DOHH2 (cell line): ENCODE data around the gene DRD5.

Source experiments
- H3F3A ChIP-seq: fragments of 200-600 bp; sonication (generic), shearing (Covaris generic); 2 replicates; pipeline ENCODE4 v1.6.0; 2016; ENCODE audit warnings: antibody characterized with exemption, mild to moderate bottlenecking; ENCODE audit not compliant: control insufficient read depth, insufficient read depth
- H3K27ac ChIP-seq: fragments of 200-600 bp; sonication (generic); 2 replicates; pipeline ENCODE4 v1.5.1; 2014; ENCODE audit warnings: low read depth, mild to moderate bottlenecking, low read length, moderate library complexity
- H3K27me3 ChIP-seq: fragments of 200-600 bp; sonication (generic); 2 replicates; pipeline ENCODE4 v1.6.1; 2014; ENCODE audit warnings: mild to moderate bottlenecking, low read length, mixed read lengths; ENCODE audit not compliant: control insufficient read depth
- H3K36me3 ChIP-seq: fragments of 200-600 bp; sonication (generic); 2 replicates; pipeline ENCODE4 v1.6.1; 2014; ENCODE audit warnings: mild to moderate bottlenecking, low read length, moderate library complexity, mixed read lengths; ENCODE audit not compliant: control insufficient read depth
- H3K4me1 ChIP-seq: fragments of 200-600 bp; sonication (generic); 2 replicates; pipeline ENCODE4 v1.6.1; 2014; ENCODE audit warnings: mild to moderate bottlenecking, low read length, mixed read lengths; ENCODE audit not compliant: control insufficient read depth
- H3K4me2 ChIP-seq: fragments of 200-600 bp; sonication (generic); 2 replicates; pipeline ENCODE4 v1.6.0; 2014; ENCODE audit warnings: mild to moderate bottlenecking, low read length, moderate library complexity
- H3K4me3 ChIP-seq: fragments of 200-600 bp; sonication (generic); 2 replicates; pipeline ENCODE4 v1.5.1; 2014; ENCODE audit warnings: mild to moderate bottlenecking, low read length, mixed read lengths
- H3K79me2 ChIP-seq: fragments of 200-600 bp; sonication (generic); 2 replicates; pipeline ENCODE4 v1.6.1; 2014; ENCODE audit warnings: mild to moderate bottlenecking, low read length, mixed read lengths; ENCODE audit not compliant: control insufficient read depth
- H3K9me2 ChIP-seq: fragments of 200-600 bp; sonication (generic); replicated peaks from 2 replicates; pipeline ENCODE4 v1.6.1; 2014; ENCODE audit warnings: mild to moderate bottlenecking, low read length, mixed read lengths; ENCODE audit not compliant: control insufficient read depth
- H3K9me3 ChIP-seq: fragments of 200-600 bp; sonication (generic); 2 replicates; pipeline ENCODE4 v1.6.1; 2014; ENCODE audit warnings: antibody characterized with exemption, low read length, mixed read lengths; ENCODE audit not compliant: control insufficient read depth, insufficient read depth
- H4K20me1 ChIP-seq: fragments of 200-600 bp; sonication (generic); 2 replicates; pipeline ENCODE4 v1.6.0; 2014; ENCODE audit warnings: low read depth, mild to moderate bottlenecking, antibody characterized with exemption, low read length, moderate library complexity; ENCODE audit not compliant: control insufficient read depth, insufficient read depth
- EZH2phosphoT487 ChIP-seq: fragments of 200-600 bp; sonication (generic); IDR thresholded peaks from 2 replicates; pipeline ENCODE4 v1.6.1; 2017; ENCODE audit warnings: borderline replicate concordance, mild to moderate bottlenecking, antibody characterized with exemption, low read length, moderate library complexity, mixed read lengths
- TF ChIP-seq, protein P1 (sequence below): fragments of 200-600 bp; sonication (generic); IDR thresholded peaks from one replicate; pipeline ENCODE4 v1.5.1; 2014; ENCODE audit warnings: antibody characterized with exemption, mild to moderate bottlenecking, low read depth, low read length; ENCODE audit not compliant: poor library complexity, severe bottlenecking

DRD5 gene

DNA sequence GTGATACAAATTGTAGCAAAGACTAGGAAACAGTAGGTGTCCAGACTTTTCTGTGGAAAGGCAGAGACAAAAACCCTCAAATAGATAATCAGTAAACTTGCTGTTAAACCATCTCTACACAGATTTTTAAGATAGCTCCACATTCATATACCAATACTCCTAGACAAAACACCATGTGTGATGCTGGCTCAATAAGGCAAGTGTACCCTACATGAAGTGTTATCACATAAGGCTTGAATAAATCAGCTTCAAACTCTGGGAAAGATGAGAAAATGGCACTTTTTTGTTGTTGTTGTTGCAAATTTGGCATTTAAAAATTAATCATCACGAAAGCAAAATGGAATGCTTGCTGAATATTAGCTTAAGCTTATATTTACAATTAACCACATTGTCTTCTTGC, 45.1 kb downstream of the DRD5 start:
- no peaks in the 10 kb centered on the region for H3K9me3 ChIP-seq
- H3K9me2 ChIP-seq = no peaks in the 10 kb centered on the region
- no peak overlapping the region for H3K27ac ChIP-seq
- H3K36me3 ChIP-seq = no peaks in the 10 kb centered on the region
- no peak overlapping the region for H3K4me3 ChIP-seq
- H3K27me3 ChIP-seq = no peaks in the 10 kb centered on the region; the same call in 1 of the 2 replicates
- H3F3A ChIP-seq = no peaks in the 10 kb centered on the region
- no peaks in the 10 kb centered on the region for H3K4me1 ChIP-seq
- no peak for TF ChIP-seq EZH2phosphoT487
- TF ChIP-seq, protein P1, sequence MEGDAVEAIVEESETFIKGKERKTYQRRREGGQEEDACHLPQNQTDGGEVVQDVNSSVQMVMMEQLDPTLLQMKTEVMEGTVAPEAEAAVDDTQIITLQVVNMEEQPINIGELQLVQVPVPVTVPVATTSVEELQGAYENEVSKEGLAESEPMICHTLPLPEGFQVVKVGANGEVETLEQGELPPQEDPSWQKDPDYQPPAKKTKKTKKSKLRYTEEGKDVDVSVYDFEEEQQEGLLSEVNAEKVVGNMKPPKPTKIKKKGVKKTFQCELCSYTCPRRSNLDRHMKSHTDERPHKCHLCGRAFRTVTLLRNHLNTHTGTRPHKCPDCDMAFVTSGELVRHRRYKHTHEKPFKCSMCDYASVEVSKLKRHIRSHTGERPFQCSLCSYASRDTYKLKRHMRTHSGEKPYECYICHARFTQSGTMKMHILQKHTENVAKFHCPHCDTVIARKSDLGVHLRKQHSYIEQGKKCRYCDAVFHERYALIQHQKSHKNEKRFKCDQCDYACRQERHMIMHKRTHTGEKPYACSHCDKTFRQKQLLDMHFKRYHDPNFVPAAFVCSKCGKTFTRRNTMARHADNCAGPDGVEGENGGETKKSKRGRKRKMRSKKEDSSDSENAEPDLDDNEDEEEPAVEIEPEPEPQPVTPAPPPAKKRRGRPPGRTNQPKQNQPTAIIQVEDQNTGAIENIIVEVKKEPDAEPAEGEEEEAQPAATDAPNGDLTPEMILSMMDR = no peak
- H4K20me1 ChIP-seq = no peaks in the 10 kb centered on the region
- no peaks in the 10 kb centered on the region for H3K79me2 ChIP-seq
- H3K4me2 ChIP-seq = no peak overlapping the region

DNA sequence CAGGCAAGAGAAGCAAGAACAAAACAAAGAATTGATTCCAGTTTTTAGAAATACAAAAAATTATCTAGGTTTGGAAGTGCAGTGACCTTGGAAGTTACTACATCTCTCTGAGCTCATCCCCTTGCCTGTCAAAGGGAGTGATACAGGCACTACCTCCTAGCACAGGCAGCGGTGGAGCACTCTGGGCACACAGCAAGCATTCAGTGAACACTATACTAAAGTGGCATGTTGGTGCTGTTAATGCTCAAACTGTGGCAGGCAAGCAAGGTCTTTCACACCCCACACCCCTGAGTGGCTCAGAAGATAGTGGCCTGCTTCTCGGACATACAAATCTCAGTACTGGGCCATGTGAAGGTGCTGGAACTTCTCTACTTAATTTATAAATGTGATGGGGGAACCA, 51.2 kb downstream of the DRD5 start:
- Histone ChIP-seq H3F3A (no peaks in the 10 kb centered on the region), H3K27ac (no peak overlapping the region), H3K4me3 (no peak overlapping the region), H4K20me1 (no peaks in the 10 kb centered on the region), H3K4me2 (no peak overlapping the region), H3K79me2 (no peaks in the 10 kb centered on the region), H3K27me3 (no peaks in the 10 kb centered on the region), H3K36me3 (no peaks in the 10 kb centered on the region), H3K4me1 (no peaks in the 10 kb centered on the region), H3K9me2 (no peaks in the 10 kb centered on the region), H3K9me3 (no peaks in the 10 kb centered on the region)
- TF ChIP-seq, protein P1 = no peak
- TF ChIP-seq EZH2phosphoT487 = no peak

DNA sequence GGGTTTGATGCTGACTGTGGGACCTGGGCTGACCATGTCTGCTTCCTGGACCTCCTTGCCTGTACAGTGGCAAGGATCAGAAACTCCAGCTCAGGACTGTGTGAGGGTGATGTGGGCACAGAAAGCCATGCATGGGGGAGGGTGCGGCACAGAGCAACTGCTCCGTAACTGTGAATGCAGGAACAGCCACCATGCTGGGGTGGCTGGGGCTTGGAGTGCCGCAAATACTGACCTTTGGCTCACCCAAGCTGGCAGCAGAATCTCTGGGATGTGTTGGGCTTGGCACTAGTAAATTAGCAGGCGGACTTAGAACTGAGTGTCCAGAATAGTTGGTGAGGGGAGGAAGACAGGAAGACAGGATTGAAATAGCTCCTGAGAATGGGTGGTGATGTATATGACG, 52.0 kb downstream of the DRD5 start:
- Histone ChIP-seq H4K20me1 (no peaks in the 10 kb centered on the region), H3K4me2 (no peak overlapping the region), H3K4me1 (no peaks in the 10 kb centered on the region), H3K27ac (no peak overlapping the region), H3K27me3 (no peaks in the 10 kb centered on the region), H3K79me2 (no peaks in the 10 kb centered on the region), H3K9me3 (no peaks in the 10 kb centered on the region), H3K4me3 (no peak overlapping the region), H3F3A (no peaks in the 10 kb centered on the region), H3K36me3 (no peaks in the 10 kb centered on the region), H3K9me2 (no peaks in the 10 kb centered on the region)
- no peak for TF ChIP-seq EZH2phosphoT487
- TF ChIP-seq, protein P1 = no peak
